K562 (cell line): Measurements from ENCODE around the gene TARBP1. TPM values are rescaled to one million over a fixed set of nuclear protein-coding genes. Genes with fewer than 3 reads are reported as not detected.
A peak's percentile ranks its signal among the peaks of the same experiment; 100 is the strongest.

Experiments used
- FOXA3 ChIP-seq, 2 experiments: fragments of 450-650 bp in 1 of 2; sonication (generic) in 1 of 2; formaldehyde crosslinking; IDR thresholded peaks in 1 of 2; conservative IDR thresholded peaks in 1 of 2; 2 replicates each; pipeline versions ENCODE4 v1.4.0 to v1.8.0; 2020 to 2022; ENCODE audit warnings: mild to moderate bottlenecking in 2 of 2, missing genetic modification reagents in 1 of 2
- FOXJ2 ChIP-seq: fragments of 200-800 bp; sonication (Bioruptor generic); IDR thresholded peaks from 2 replicates; pipeline ENCODE4 v1.6.1; 2016; ENCODE audit warnings: missing genetic modification characterization, missing compliant biosample characterization
- GTF2E2 ChIP-seq: fragments of 200-800 bp; sonication (Bioruptor generic); IDR thresholded peaks from 2 replicates; pipeline ENCODE4 v1.6.1; 2016; ENCODE audit warnings: missing genetic modification characterization, missing compliant biosample characterization
- KHSRP ChIP-seq: fragments of 450-650 bp; IDR thresholded peaks from 2 replicates; pipeline ENCODE4 v1.6.1; 2017
- MAFK ChIP-seq: IDR thresholded peaks from 2 replicates; pipeline ENCODE4 v1.6.1; 2011; ENCODE audit warnings: low read length, improper control_type of control experiment
- NFE2 ChIP-seq: IDR thresholded peaks from 2 replicates; pipeline ENCODE4 v1.6.1; 2014; ENCODE audit warnings: antibody characterized with exemption, low read depth
- NFRKB ChIP-seq: fragments of 450-650 bp; IDR thresholded peaks from 2 replicates; pipeline ENCODE4 v1.6.1; 2016; ENCODE audit warnings: low read depth
- RUNX1 ChIP-seq: sonication (generic); IDR thresholded peaks from 2 replicates; pipeline ENCODE4 v1.6.1; 2016; ENCODE audit warnings: antibody characterized with exemption, low read depth
- TRIM24 ChIP-seq, 2 experiments: fragments of 450-650 bp; IDR thresholded peaks; 2 replicates each; pipeline ENCODE4 v1.6.1; 2016
- TRIM28 ChIP-seq: fragments of 450-650 bp; IDR thresholded peaks from 2 replicates; pipeline ENCODE4 v1.6.1; 2017
- ZNF785 ChIP-seq: fragments of 250-450 bp; sonication (Bioruptor Pico); IDR thresholded peaks from 2 replicates; pipeline ENCODE4 v1.4.0; 2020; ENCODE audit warnings: mild to moderate bottlenecking
- polyA plus RNA-seq, 8 experiments: library from polyadenylated mRNA; depleted of rRNA in 4 of 8; stranded (reverse) in 5 of 8; unstranded in 3 of 8; fragments of >200 nt; fragmentation: Nextera tagmentation in 2 of 8; fragmentation: Illumina TruSeq in 1 of 8; extraction: Ambion mirVana in 2 of 8; extraction: Trizol in 1 of 8; gene quantifications; 2 replicates each; pipeline versions ENCODE4 v1.2.1 to v1.2.3, GENCODE V29; 2011 to 2014; ENCODE audit warnings: inconsistent platforms in 1 of 8, missing spikeins in 1 of 8
- total RNA-seq, 7 experiments: library from RNA; depleted of rRNA in 6 of 7; stranded (reverse); fragments of >200 nt in 6 of 7; fragmentation: Illumina TruSeq in 2 of 7; extraction: Trizol in 2 of 7; gene quantifications; 2 replicates each; pipeline versions ENCODE4 v1.2.1 to v1.2.3, GENCODE V29; 2011 to 2021; ENCODE audit warnings: low replicate concordance in 1 of 7
- TF ChIP-seq, protein P1 (sequence below): fragments of 450-650 bp; IDR thresholded peaks from 2 replicates; pipeline ENCODE4 v1.6.1; 2016; ENCODE audit warnings: mild to moderate bottlenecking, moderate library complexity
- TF ChIP-seq, protein P2 (sequence below), 2 experiments: fragments of 450-650 bp in 1 of 2; sonication (generic) in 1 of 2; formaldehyde crosslinking in 1 of 2; IDR thresholded peaks in 1 of 2; conservative IDR thresholded peaks in 1 of 2; 2 replicates each; pipeline versions ENCODE4 v1.6.1 to v1.8.1; 2016 to 2023; ENCODE audit warnings: mild to moderate bottlenecking in 2 of 2, moderate library complexity in 2 of 2, inconsistent platforms in 1 of 2, missing genetic modification reagents in 1 of 2
- TF ChIP-seq, protein P3 (sequence below): sonication (generic); formaldehyde crosslinking; IDR thresholded peaks from 2 replicates; pipeline ENCODE4 v1.8.0; 2022; ENCODE audit warnings: mild to moderate bottlenecking, low read depth, missing genetic modification reagents

Gene TARBP1
- total and polyA plus RNA-seq, 9 of the 15 experiments (the other 6 are each of a cell fraction or from before 2014, with no cell fraction given): 8.8 to 48.0 (median 22.9) TPM

DNA sequence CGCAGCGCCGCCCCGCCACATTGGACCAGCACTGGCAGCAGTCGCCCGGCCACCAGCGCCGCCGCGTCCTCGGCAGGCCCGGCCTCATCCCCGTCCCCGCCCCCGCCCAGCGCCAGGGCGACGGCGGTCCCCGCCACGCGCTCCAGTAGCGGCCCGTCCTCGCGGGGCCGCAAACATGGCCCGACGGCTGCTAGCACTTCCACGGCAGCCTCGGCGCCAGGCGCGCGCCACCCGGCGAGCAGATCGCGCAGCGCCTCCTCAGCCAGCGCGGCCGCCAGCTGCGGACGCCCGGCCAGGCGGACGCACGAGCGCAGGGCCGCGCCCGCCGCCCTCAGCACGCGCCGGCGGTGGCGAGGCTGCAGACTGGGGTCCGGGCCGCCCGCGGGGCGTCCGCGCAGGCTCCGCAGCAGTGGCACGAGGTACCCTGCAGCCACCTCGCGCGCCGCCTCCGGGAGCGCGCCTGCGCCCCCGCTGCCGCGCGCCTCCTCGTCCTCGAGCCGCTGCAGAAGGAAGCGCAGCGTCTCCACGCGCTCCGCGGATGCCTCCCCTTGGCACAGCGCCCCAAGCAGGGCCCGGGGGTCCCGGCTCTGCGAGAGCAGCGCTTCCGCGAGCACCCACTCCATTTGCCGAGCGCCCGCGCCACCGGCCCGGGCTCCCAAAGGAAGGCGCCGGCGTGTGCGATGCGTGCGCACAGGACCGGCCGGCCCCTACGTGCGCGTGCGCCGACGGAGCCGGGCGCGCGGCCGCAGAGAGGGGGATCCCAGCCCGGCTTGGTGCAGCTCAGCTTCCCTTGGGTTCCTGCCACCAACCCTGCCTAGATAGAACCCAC is at the start of gene TARBP1 (continued):
- TF ChIP-seq, protein P1, sequence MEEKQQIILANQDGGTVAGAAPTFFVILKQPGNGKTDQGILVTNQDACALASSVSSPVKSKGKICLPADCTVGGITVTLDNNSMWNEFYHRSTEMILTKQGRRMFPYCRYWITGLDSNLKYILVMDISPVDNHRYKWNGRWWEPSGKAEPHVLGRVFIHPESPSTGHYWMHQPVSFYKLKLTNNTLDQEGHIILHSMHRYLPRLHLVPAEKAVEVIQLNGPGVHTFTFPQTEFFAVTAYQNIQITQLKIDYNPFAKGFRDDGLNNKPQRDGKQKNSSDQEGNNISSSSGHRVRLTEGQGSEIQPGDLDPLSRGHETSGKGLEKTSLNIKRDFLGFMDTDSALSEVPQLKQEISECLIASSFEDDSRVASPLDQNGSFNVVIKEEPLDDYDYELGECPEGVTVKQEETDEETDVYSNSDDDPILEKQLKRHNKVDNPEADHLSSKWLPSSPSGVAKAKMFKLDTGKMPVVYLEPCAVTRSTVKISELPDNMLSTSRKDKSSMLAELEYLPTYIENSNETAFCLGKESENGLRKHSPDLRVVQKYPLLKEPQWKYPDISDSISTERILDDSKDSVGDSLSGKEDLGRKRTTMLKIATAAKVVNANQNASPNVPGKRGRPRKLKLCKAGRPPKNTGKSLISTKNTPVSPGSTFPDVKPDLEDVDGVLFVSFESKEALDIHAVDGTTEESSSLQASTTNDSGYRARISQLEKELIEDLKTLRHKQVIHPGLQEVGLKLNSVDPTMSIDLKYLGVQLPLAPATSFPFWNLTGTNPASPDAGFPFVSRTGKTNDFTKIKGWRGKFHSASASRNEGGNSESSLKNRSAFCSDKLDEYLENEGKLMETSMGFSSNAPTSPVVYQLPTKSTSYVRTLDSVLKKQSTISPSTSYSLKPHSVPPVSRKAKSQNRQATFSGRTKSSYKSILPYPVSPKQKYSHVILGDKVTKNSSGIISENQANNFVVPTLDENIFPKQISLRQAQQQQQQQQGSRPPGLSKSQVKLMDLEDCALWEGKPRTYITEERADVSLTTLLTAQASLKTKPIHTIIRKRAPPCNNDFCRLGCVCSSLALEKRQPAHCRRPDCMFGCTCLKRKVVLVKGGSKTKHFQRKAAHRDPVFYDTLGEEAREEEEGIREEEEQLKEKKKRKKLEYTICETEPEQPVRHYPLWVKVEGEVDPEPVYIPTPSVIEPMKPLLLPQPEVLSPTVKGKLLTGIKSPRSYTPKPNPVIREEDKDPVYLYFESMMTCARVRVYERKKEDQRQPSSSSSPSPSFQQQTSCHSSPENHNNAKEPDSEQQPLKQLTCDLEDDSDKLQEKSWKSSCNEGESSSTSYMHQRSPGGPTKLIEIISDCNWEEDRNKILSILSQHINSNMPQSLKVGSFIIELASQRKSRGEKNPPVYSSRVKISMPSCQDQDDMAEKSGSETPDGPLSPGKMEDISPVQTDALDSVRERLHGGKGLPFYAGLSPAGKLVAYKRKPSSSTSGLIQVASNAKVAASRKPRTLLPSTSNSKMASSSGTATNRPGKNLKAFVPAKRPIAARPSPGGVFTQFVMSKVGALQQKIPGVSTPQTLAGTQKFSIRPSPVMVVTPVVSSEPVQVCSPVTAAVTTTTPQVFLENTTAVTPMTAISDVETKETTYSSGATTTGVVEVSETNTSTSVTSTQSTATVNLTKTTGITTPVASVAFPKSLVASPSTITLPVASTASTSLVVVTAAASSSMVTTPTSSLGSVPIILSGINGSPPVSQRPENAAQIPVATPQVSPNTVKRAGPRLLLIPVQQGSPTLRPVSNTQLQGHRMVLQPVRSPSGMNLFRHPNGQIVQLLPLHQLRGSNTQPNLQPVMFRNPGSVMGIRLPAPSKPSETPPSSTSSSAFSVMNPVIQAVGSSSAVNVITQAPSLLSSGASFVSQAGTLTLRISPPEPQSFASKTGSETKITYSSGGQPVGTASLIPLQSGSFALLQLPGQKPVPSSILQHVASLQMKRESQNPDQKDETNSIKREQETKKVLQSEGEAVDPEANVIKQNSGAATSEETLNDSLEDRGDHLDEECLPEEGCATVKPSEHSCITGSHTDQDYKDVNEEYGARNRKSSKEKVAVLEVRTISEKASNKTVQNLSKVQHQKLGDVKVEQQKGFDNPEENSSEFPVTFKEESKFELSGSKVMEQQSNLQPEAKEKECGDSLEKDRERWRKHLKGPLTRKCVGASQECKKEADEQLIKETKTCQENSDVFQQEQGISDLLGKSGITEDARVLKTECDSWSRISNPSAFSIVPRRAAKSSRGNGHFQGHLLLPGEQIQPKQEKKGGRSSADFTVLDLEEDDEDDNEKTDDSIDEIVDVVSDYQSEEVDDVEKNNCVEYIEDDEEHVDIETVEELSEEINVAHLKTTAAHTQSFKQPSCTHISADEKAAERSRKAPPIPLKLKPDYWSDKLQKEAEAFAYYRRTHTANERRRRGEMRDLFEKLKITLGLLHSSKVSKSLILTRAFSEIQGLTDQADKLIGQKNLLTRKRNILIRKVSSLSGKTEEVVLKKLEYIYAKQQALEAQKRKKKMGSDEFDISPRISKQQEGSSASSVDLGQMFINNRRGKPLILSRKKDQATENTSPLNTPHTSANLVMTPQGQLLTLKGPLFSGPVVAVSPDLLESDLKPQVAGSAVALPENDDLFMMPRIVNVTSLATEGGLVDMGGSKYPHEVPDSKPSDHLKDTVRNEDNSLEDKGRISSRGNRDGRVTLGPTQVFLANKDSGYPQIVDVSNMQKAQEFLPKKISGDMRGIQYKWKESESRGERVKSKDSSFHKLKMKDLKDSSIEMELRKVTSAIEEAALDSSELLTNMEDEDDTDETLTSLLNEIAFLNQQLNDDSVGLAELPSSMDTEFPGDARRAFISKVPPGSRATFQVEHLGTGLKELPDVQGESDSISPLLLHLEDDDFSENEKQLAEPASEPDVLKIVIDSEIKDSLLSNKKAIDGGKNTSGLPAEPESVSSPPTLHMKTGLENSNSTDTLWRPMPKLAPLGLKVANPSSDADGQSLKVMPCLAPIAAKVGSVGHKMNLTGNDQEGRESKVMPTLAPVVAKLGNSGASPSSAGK: peak; percentile 44; the same call in 1 of the 2 replicates
- no peak for TF ChIP-seq TRIM24 (IDR thresholded peaks at IDR 0.05)
- no peak for TF ChIP-seq NFRKB
- TF ChIP-seq, protein P2, sequence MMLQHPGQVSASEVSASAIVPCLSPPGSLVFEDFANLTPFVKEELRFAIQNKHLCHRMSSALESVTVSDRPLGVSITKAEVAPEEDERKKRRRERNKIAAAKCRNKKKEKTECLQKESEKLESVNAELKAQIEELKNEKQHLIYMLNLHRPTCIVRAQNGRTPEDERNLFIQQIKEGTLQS (IDR thresholded peaks at IDR 0.05): no peak
- TF ChIP-seq, protein P2 (CRISPR knock-in tag; conservative IDR thresholded peaks at IDR 0.05): no peak
- TF ChIP-seq FOXJ2 (tag): no peak
- TF ChIP-seq KHSRP: no peak
- no peak for TF ChIP-seq ZNF785 (CRISPR knock-in tag)
- peak in 1 of 2 experiments; percentile 49; a peak in 1 of 4 replicates for TF ChIP-seq FOXA3 (CRISPR knock-in tag; conservative IDR thresholded peaks at IDR 0.05 in 1 of 2, IDR thresholded peaks at IDR 0.05 in 1 of 2)
- no peak for TF ChIP-seq NFE2
- TF ChIP-seq TRIM28: no peak
- TF ChIP-seq, protein P3, sequence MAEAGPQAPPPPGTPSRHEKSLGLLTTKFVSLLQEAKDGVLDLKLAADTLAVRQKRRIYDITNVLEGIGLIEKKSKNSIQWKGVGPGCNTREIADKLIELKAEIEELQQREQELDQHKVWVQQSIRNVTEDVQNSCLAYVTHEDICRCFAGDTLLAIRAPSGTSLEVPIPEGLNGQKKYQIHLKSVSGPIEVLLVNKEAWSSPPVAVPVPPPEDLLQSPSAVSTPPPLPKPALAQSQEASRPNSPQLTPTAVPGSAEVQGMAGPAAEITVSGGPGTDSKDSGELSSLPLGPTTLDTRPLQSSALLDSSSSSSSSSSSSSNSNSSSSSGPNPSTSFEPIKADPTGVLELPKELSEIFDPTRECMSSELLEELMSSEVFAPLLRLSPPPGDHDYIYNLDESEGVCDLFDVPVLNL (CRISPR knock-in tag): no peak
- no peak for TF ChIP-seq RUNX1
- no peak for TF ChIP-seq MAFK
- TF ChIP-seq GTF2E2: 0 out of 2 replicates have a peak, but pooled peaks have one; percentile 37
